Thyroid gland (tissue), 4 donors: ENCODE data around the gene HSPA14.

ENCODE experiments used
- CTCF ChIP-seq, 6 experiments: fragments of 200-600 bp in 3 of 6; fragments of 450-650 bp in 3 of 6; sonication (generic) in 3 of 6; IDR thresholded peaks; one replicate each; pipeline ENCODE4 v1.5.1; 2016 to 2019; ENCODE audit warnings: antibody characterized with exemption in 6 of 6, mild to moderate bottlenecking in 2 of 6, inconsistent platforms in 1 of 6, moderate library complexity in 1 of 6
- POLR2A ChIP-seq, 2 donors: fragments of 450-650 bp; IDR thresholded peaks; one replicate each; pipeline ENCODE4 v1.6.1; 2017; ENCODE audit warnings: antibody characterized with exemption in 2 of 2, mild to moderate bottlenecking in 2 of 2, moderate library complexity in 1 of 2

DNA sequence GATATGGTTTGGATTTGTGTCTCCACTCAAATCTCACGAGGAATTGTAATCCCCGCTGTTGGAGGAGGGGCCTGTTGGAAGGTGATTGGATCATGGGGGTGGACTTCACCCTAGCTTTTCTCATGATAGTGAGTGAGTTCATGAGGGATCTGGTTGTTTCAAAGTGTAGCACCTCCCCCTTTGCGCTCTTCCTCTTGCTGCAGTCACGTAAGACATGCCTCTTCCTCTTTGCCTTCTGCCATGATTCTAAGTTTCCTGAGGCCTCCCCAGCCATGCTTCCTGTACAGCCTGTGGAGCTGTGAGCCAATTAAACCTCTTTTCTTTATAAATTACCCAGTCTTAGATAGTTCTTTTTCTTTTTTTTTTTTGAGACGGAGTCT, 17.3 kb upstream of the HSPA14 start:
- no peak for TF ChIP-seq CTCF (IDR thresholded peaks at IDR 0.05)
- TF ChIP-seq POLR2A (IDR thresholded peaks at IDR 0.05) = no peak
